Osteoblast (primary cell): Measurements from ENCODE around the gene ARHGAP32. TPM values are rescaled to one million over a fixed set of nuclear protein-coding genes. Genes with fewer than 3 reads are reported as not detected.

Experiments used
- DNase-seq: peaks from one replicate; pipeline ENCODE4 v3.0.0; 2011; ENCODE audit warnings: low spot score, mixed read lengths; ENCODE audit not compliant: insufficient read length; ENCODE audit errors: missing footprints
- H2AFZ ChIP-seq: 2 replicates; pipeline ENCODE4 v1.6.0; 2011; ENCODE audit warnings: mild to moderate bottlenecking, low read length
- H3K27ac ChIP-seq: 2 replicates; pipeline ENCODE4 v1.5.1; 2011; ENCODE audit warnings: mild to moderate bottlenecking, low read depth, low read length, moderate library complexity
- H3K27me3 ChIP-seq: 2 replicates; pipeline ENCODE4 v1.6.0; 2012; ENCODE audit warnings: mild to moderate bottlenecking, control low read depth, inconsistent platforms, low read length, moderate library complexity; ENCODE audit not compliant: insufficient read depth
- H3K36me3 ChIP-seq: 2 replicates; pipeline ENCODE4 v1.5.1; 2011; ENCODE audit warnings: mild to moderate bottlenecking, low read length, control low read depth, moderate library complexity; ENCODE audit not compliant: insufficient read depth
- H3K4me1 ChIP-seq: 2 replicates; pipeline ENCODE4 v1.5.1; 2011; ENCODE audit warnings: mild to moderate bottlenecking, low read length, control low read depth, moderate library complexity; ENCODE audit not compliant: insufficient read depth
- H3K4me2 ChIP-seq: 2 replicates; pipeline ENCODE4 v1.6.0; 2011; ENCODE audit warnings: mild to moderate bottlenecking, low read length; ENCODE audit not compliant: insufficient read depth
- H3K4me3 ChIP-seq: fragments of 200-600 bp; sonication (generic); 3 replicates; pipeline ENCODE4 v1.5.1; 2012; ENCODE audit warnings: mild to moderate bottlenecking, low read length, inconsistent platforms; ENCODE audit not compliant: insufficient read depth
- H3K79me2 ChIP-seq: 2 replicates; pipeline ENCODE4 v1.6.0; 2012; ENCODE audit warnings: mild to moderate bottlenecking, low read length, control low read depth, inconsistent platforms; ENCODE audit not compliant: insufficient read depth
- H3K9me3 ChIP-seq: 2 replicates; pipeline ENCODE4 v1.5.1; 2011; ENCODE audit warnings: low read depth, low read length, control low read depth
- H4K20me1 ChIP-seq: 2 replicates; pipeline ENCODE4 v1.6.0; 2012; ENCODE audit warnings: mild to moderate bottlenecking, low read length, control low read depth; ENCODE audit not compliant: insufficient read depth
- CTCF ChIP-seq: IDR thresholded peaks from 2 replicates; pipeline ENCODE4 v1.5.1; 2011; ENCODE audit warnings: mild to moderate bottlenecking, low read depth, low read length, moderate library complexity; ENCODE audit errors: extremely low read depth
- total RNA-seq: library from RNA; depleted of rRNA; stranded (reverse); fragments of >200 nt; gene quantifications from 2 replicates; pipeline ENCODE4 v1.2.3, GENCODE V29; 2012

The ARHGAP32 gene
- total RNA-seq, 1 donor: 25.3 TPM

DNA sequence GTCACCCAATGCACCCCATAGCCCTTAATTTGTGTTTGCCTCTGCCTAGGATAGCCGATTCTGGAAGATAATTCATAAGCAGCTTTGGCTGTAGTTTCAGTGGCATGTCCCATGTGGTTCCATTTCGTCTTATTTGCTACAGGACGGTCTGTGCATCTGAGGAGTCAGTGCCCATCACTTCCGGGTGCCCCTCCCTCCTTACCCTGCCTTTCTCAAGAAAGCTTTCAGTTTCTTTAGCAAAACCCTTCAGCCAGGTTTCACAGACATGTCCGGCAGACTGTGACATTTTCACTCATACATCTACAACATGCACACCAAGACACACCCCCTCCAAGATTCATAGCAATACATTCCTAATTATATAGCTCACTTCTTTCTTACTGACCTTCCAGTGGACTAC lies 263.7 kb downstream of the ARHGAP32 start:
- no peaks in the 10 kb centered on the region for H3K79me2 ChIP-seq
- H3K9me3 ChIP-seq: no peaks in the 10 kb centered on the region
- no peaks in the 10 kb centered on the region for H4K20me1 ChIP-seq
- no peak overlapping the region for H3K4me2 ChIP-seq
- H2AFZ ChIP-seq: no peak overlapping the region
- no peak for TF ChIP-seq CTCF
- H3K36me3 ChIP-seq: no peaks in the 10 kb centered on the region
- H3K27ac ChIP-seq: no peak overlapping the region
- H3K27me3 ChIP-seq: peaks cover 6% of the 10 kb centered on the region
- peak; percentile 68 for DNase-seq
- no peaks in the 10 kb centered on the region for H3K4me1 ChIP-seq
- H3K4me3 ChIP-seq: no peak overlapping the region

- no peak overlapping the region for H3K27ac ChIP-seq
- no peaks in the 10 kb centered on the region for H3K9me3 ChIP-seq
- H3K4me3 ChIP-seq: no peak overlapping the region
- no peaks in the 10 kb centered on the region for H3K79me2 ChIP-seq
- no peaks in the 10 kb centered on the region for H3K4me1 ChIP-seq
- H3K4me2 ChIP-seq: no peak overlapping the region
- peaks cover 6% of the 10 kb centered on the region for H3K27me3 ChIP-seq
- no peaks in the 10 kb centered on the region for H3K36me3 ChIP-seq
- no peaks in the 10 kb centered on the region for H4K20me1 ChIP-seq
- H2AFZ ChIP-seq: no peak overlapping the region
- DNase-seq: peak; percentile 55
- TF ChIP-seq CTCF: no peak
These were observed 264.3 kb downstream of the ARHGAP32 start for GRCh38 chr11:128927683-128928336.

GRCh38 chr11:128927108-128927461 lies 265.0 kb downstream of the ARHGAP32 start:
- Histone ChIP-seq H3K79me2 (no peaks in the 10 kb centered on the region), H2AFZ (no peak overlapping the region), H3K4me1 (no peaks in the 10 kb centered on the region), H3K27me3 (peaks cover 6% of the 10 kb centered on the region), H3K9me3 (no peaks in the 10 kb centered on the region), H3K27ac (no peak overlapping the region), H4K20me1 (no peaks in the 10 kb centered on the region), H3K4me3 (no peak overlapping the region), H3K36me3 (no peaks in the 10 kb centered on the region), H3K4me2 (no peak overlapping the region)
- TF ChIP-seq CTCF: no peak
- peak; percentile 81 for DNase-seq

- H4K20me1 ChIP-seq: no peaks in the 10 kb centered on the region
- no peak for TF ChIP-seq CTCF
These were observed 265.6 kb downstream of the ARHGAP32 start for GRCh38 chr11:128926437-128927107.

More at GRCh38 chr11:128926437-128927107, 265.6 kb downstream of the ARHGAP32 start:
- Histone ChIP-seq H3K27me3 (peaks cover 9% of the 10 kb centered on the region), H3K9me3 (no peaks in the 10 kb centered on the region), H2AFZ (no peak overlapping the region), H3K4me2 (no peak overlapping the region), H3K4me3 (no peak overlapping the region), H3K79me2 (no peaks in the 10 kb centered on the region), H3K4me1 (no peaks in the 10 kb centered on the region), H3K36me3 (no peaks in the 10 kb centered on the region), H3K27ac (no peak overlapping the region)
- DNase-seq: peak; percentile 55
